ENCODE measurements around the gene STK24.

Gene STK24

DNA sequence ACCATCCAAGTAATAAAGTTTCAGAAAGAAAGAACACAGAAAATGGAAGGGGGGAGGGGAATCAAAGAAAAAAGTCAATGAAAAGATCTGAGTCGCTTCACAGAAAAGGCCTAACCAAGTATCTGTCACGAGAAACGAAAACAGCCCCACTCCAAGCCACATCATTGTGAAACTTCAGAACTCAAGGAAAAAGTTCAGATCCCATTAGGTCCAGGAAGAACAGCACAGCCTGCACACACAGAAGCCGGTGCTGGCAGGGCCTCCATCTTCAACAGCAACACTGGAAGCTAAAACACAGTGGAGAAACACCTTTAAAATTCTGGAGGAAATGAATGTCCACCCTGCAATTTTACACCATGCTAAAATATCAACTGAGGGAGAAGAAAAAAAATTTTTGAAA, 8.0 kb downstream of the STK24 start:
- Histone ChIP-seq H4K5ac (ENCODE audit: low read length) (no peak overlapping the region), H2BK15ac (replicated peaks; ENCODE audit: low read depth) (no peak overlapping the region), H3K23ac (ENCODE audit: low read length) (no peak overlapping the region), H3K4me1 (ENCODE audit: control insufficient read depth, low read depth, low read length) (peaks cover 12% of the 10 kb centered on the region), H3K4me2 (ENCODE audit: low read length) (no peak overlapping the region), H3K79me2 (ENCODE audit: control insufficient read depth, insufficient read depth, low read length) (peaks cover 95% of the 10 kb centered on the region), H3K18ac (ENCODE audit: low read length) (no peak overlapping the region), H4K8ac (ENCODE audit: low read depth, low read length) (no peak overlapping the region), H3K27ac (ENCODE audit: low read depth, low read length) (no peak overlapping the region), H2AK5ac (ENCODE audit: low read length) (no peak overlapping the region), H3K79me1 (ENCODE audit: low read length) (peaks cover 25% of the 10 kb centered on the region), H2BK120ac (ENCODE audit: low read depth, low read length) (no peak overlapping the region), H3K4ac (ENCODE audit: low read depth, low read length) (no peak overlapping the region), H3K4me3 (ENCODE audit: low read length) (no peak overlapping the region), H2BK5ac (ENCODE audit: low read length) (no peak overlapping the region), H3K27me3 (ENCODE audit: insufficient read depth, low read length, poor library complexity) (no peaks in the 10 kb centered on the region), H3K36me3 (ENCODE audit: control insufficient read depth, insufficient read depth, low read length) (no peaks in the 10 kb centered on the region), H3K56ac (ENCODE audit: low read length) (no peak overlapping the region), H3K9ac (ENCODE audit: low read length) (no peak overlapping the region)
- no peak for DNase-seq
- WGBS (ENCODE audit: extremely low coverage, insufficient coverage, low lambda C conversion rate) = no CpG with 5 or more reads among the region's 4 CpGs

DNA sequence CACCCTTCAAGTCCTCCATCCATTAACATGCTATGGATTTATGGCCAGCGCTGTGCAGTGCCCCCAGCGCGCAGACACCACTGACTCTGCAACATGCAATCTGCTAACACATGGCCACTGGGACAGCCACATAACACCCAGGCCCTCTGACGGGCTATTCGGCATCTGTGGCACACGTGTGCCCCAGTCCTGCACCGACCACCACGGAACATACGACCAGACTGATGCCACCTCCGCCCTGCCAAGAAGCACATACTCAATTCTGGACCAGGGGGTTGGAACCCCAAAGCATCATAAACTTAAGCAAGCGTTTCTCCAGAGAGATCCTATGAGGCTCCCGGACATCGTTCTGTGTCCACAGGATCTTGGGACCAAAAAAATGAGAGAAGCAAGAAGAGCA, 9.8 kb downstream of the STK24 start:
- Histone ChIP-seq H3K27me3 (ENCODE audit: insufficient read depth, low read length, poor library complexity) (no peaks in the 10 kb centered on the region), H3K36me3 (ENCODE audit: control insufficient read depth, insufficient read depth, low read length) (no peaks in the 10 kb centered on the region), H2BK15ac (replicated peaks; ENCODE audit: low read depth) (no peak overlapping the region), H3K27ac (ENCODE audit: low read depth, low read length) (no peak overlapping the region), H3K23ac (ENCODE audit: low read length) (peak overlapping the region; percentile 31), H4K5ac (ENCODE audit: low read length) (no peak overlapping the region), H3K4me1 (ENCODE audit: control insufficient read depth, low read depth, low read length) (peaks cover 9% of the 10 kb centered on the region), H2BK120ac (ENCODE audit: low read depth, low read length) (no peak overlapping the region), H2BK5ac (ENCODE audit: low read length) (no peak overlapping the region), H3K4me3 (ENCODE audit: low read length) (no peak overlapping the region), H3K4ac (ENCODE audit: low read depth, low read length) (no peak overlapping the region), H3K79me1 (ENCODE audit: low read length) (peaks cover 21% of the 10 kb centered on the region), H3K18ac (ENCODE audit: low read length) (no peak overlapping the region), H2AK5ac (ENCODE audit: low read length) (no peak overlapping the region), H3K79me2 (ENCODE audit: control insufficient read depth, insufficient read depth, low read length) (peaks cover 87% of the 10 kb centered on the region), H3K4me2 (ENCODE audit: low read length) (no peak overlapping the region), H3K9ac (ENCODE audit: low read length) (no peak overlapping the region), H3K56ac (ENCODE audit: low read length) (no peak overlapping the region), H4K8ac (ENCODE audit: low read depth, low read length) (no peak overlapping the region)
- no peak for DNase-seq
- no CpG with 5 or more reads among the region's 13 CpGs for WGBS (ENCODE audit: extremely low coverage, insufficient coverage, low lambda C conversion rate)

- Histone ChIP-seq H2AK5ac (ENCODE audit: low read length) (no peak overlapping the region), H3K27me3 (ENCODE audit: insufficient read depth, low read length, poor library complexity) (no peaks in the 10 kb centered on the region), H4K8ac (ENCODE audit: low read depth, low read length) (no peak overlapping the region), H3K23ac (ENCODE audit: low read length) (no peak overlapping the region), H3K9ac (ENCODE audit: low read length) (no peak overlapping the region), H3K4me2 (ENCODE audit: low read length) (no peak overlapping the region), H3K79me2 (ENCODE audit: control insufficient read depth, insufficient read depth, low read length) (peaks cover 87% of the 10 kb centered on the region), H3K79me1 (ENCODE audit: low read length) (peaks cover 13% of the 10 kb centered on the region), H2BK120ac (ENCODE audit: low read depth, low read length) (no peak overlapping the region), H3K4me1 (ENCODE audit: control insufficient read depth, low read depth, low read length) (peaks cover 2% of the 10 kb centered on the region), H2BK5ac (ENCODE audit: low read length) (no peak overlapping the region), H3K4ac (ENCODE audit: low read depth, low read length) (no peak overlapping the region), H4K5ac (ENCODE audit: low read length) (no peak overlapping the region), H3K36me3 (ENCODE audit: control insufficient read depth, insufficient read depth, low read length) (no peaks in the 10 kb centered on the region), H3K56ac (ENCODE audit: low read length) (no peak overlapping the region), H3K27ac (ENCODE audit: low read depth, low read length) (no peak overlapping the region), H2BK15ac (replicated peaks; ENCODE audit: low read depth) (no peak overlapping the region), H3K4me3 (ENCODE audit: low read length) (no peak overlapping the region), H3K18ac (ENCODE audit: low read length) (no peak overlapping the region)
- no peak for DNase-seq
- WGBS (ENCODE audit: extremely low coverage, insufficient coverage, low lambda C conversion rate) = no CpG with 5 or more reads among the region's 18 CpGs
Observed at GRCh38 chr13:98565726-98566565, 11.0 kb downstream of the STK24 start.

- Histone ChIP-seq H3K4ac (ENCODE audit: low read depth, low read length) (no peak overlapping the region), H3K36me3 (ENCODE audit: control insufficient read depth, insufficient read depth, low read length) (no peaks in the 10 kb centered on the region), H4K8ac (ENCODE audit: low read depth, low read length) (no peak overlapping the region), H2BK120ac (ENCODE audit: low read depth, low read length) (no peak overlapping the region), H2BK15ac (replicated peaks; ENCODE audit: low read depth) (no peak overlapping the region), H3K56ac (ENCODE audit: low read length) (no peak overlapping the region), H2AK5ac (ENCODE audit: low read length) (no peak overlapping the region), H3K18ac (ENCODE audit: low read length) (no peak overlapping the region), H3K79me1 (ENCODE audit: low read length) (peaks cover 11% of the 10 kb centered on the region), H4K5ac (ENCODE audit: low read length) (no peak overlapping the region), H3K27me3 (ENCODE audit: insufficient read depth, low read length, poor library complexity) (no peaks in the 10 kb centered on the region), H3K4me1 (ENCODE audit: control insufficient read depth, low read depth, low read length) (no peaks in the 10 kb centered on the region), H3K4me2 (ENCODE audit: low read length) (no peak overlapping the region), H2BK5ac (ENCODE audit: low read length) (no peak overlapping the region), H3K23ac (ENCODE audit: low read length) (no peak overlapping the region), H3K9ac (ENCODE audit: low read length) (no peak overlapping the region), H3K4me3 (ENCODE audit: low read length) (no peak overlapping the region), H3K79me2 (ENCODE audit: control insufficient read depth, insufficient read depth, low read length) (peaks cover 89% of the 10 kb centered on the region), H3K27ac (ENCODE audit: low read depth, low read length) (no peak overlapping the region)
- WGBS (ENCODE audit: extremely low coverage, insufficient coverage, low lambda C conversion rate) = no CpG with 5 or more reads among the region's 9 CpGs
- no peak for DNase-seq
Observed at GRCh38 chr13:98564204-98564603, 12.7 kb downstream of the STK24 start.

- H3K79me2 ChIP-seq (ENCODE audit: control insufficient read depth, insufficient read depth, low read length) = peaks cover 86% of the 10 kb centered on the region
- H2BK120ac ChIP-seq (ENCODE audit: low read depth, low read length) = no peak overlapping the region
- no peak overlapping the region for H3K4ac ChIP-seq (ENCODE audit: low read depth, low read length)
- no peak overlapping the region for H3K56ac ChIP-seq (ENCODE audit: low read length)
- H3K4me3 ChIP-seq (ENCODE audit: low read length) = no peak overlapping the region
- peaks cover 9% of the 10 kb centered on the region for H3K79me1 ChIP-seq (ENCODE audit: low read length)
- H2AK5ac ChIP-seq (ENCODE audit: low read length) = no peak overlapping the region
- no peaks in the 10 kb centered on the region for H3K36me3 ChIP-seq (ENCODE audit: control insufficient read depth, insufficient read depth, low read length)
- peak; percentile 27 for DNase-seq
- no peak overlapping the region for H2BK15ac ChIP-seq (replicated peaks; ENCODE audit: low read depth)
- WGBS (ENCODE audit: extremely low coverage, insufficient coverage, low lambda C conversion rate) = no CpG with 5 or more reads among the region's 6 CpGs
- H3K18ac ChIP-seq (ENCODE audit: low read length) = no peak overlapping the region
- H4K5ac ChIP-seq (ENCODE audit: low read length) = no peak overlapping the region
- H3K27me3 ChIP-seq (ENCODE audit: insufficient read depth, low read length, poor library complexity) = no peaks in the 10 kb centered on the region
- H3K23ac ChIP-seq (ENCODE audit: low read length) = no peak overlapping the region
- no peak overlapping the region for H2BK5ac ChIP-seq (ENCODE audit: low read length)
- no peak overlapping the region for H3K27ac ChIP-seq (ENCODE audit: low read depth, low read length)
- no peak overlapping the region for H3K4me2 ChIP-seq (ENCODE audit: low read length)
- no peaks in the 10 kb centered on the region for H3K4me1 ChIP-seq (ENCODE audit: control insufficient read depth, low read depth, low read length)
- H4K8ac ChIP-seq (ENCODE audit: low read depth, low read length) = no peak overlapping the region
- no peak overlapping the region for H3K9ac ChIP-seq (ENCODE audit: low read length)
Observed at GRCh38 chr13:98563071-98563470, 13.8 kb downstream of the STK24 start.

GRCh38 chr13:98559169-98559568, 17.7 kb downstream of the STK24 start:
- H3K4me2 ChIP-seq (ENCODE audit: low read length) = no peak overlapping the region
- H3K4ac ChIP-seq (ENCODE audit: low read depth, low read length) = no peak overlapping the region
- H2AK5ac ChIP-seq (ENCODE audit: low read length) = no peak overlapping the region
- H3K79me2 ChIP-seq (ENCODE audit: control insufficient read depth, insufficient read depth, low read length) = peaks cover 79% of the 10 kb centered on the region
- DNase-seq = no peak
- H3K23ac ChIP-seq (ENCODE audit: low read length) = no peak overlapping the region
- H3K9ac ChIP-seq (ENCODE audit: low read length) = no peak overlapping the region
- H3K79me1 ChIP-seq (ENCODE audit: low read length) = peaks cover 28% of the 10 kb centered on the region
- WGBS (ENCODE audit: extremely low coverage, insufficient coverage, low lambda C conversion rate) = no CpG with 5 or more reads among the region's 7 CpGs
- H4K5ac ChIP-seq (ENCODE audit: low read length) = no peak overlapping the region
- no peak overlapping the region for H3K4me3 ChIP-seq (ENCODE audit: low read length)
- H3K36me3 ChIP-seq (ENCODE audit: control insufficient read depth, insufficient read depth, low read length) = no peaks in the 10 kb centered on the region
- H2BK15ac ChIP-seq (replicated peaks; ENCODE audit: low read depth) = no peak overlapping the region
- H2BK5ac ChIP-seq (ENCODE audit: low read length) = no peak overlapping the region
- H2BK120ac ChIP-seq (ENCODE audit: low read depth, low read length) = no peak overlapping the region
- no peak overlapping the region for H3K56ac ChIP-seq (ENCODE audit: low read length)
- H3K27me3 ChIP-seq (ENCODE audit: insufficient read depth, low read length, poor library complexity) = no peaks in the 10 kb centered on the region
- peaks cover 1% of the 10 kb centered on the region for H3K4me1 ChIP-seq (ENCODE audit: control insufficient read depth, low read depth, low read length)
- no peak overlapping the region for H4K8ac ChIP-seq (ENCODE audit: low read depth, low read length)
- no peak overlapping the region for H3K18ac ChIP-seq (ENCODE audit: low read length)
- no peak overlapping the region for H3K27ac ChIP-seq (ENCODE audit: low read depth, low read length)
